GM19324 (cell line): ENCODE data around the gene FRMPD1.

Experiments
- ATAC-seq: cut with Tn5 transposase; IDR thresholded peaks from one replicate; pipeline ENCODE4 v1.9.1; 2021; ENCODE audit warnings: mild to moderate bottlenecking, moderate library complexity; ENCODE audit not compliant: unreplicated experiment, low FRiP score

The FRMPD1 gene

GRCh38 chr9:37632479-37632878, 18.3 kb upstream of the FRMPD1 start:
- ATAC-seq, result no peak

- no peak for ATAC-seq
Observed at GRCh38 chr9:37635808-37636207, 14.9 kb upstream of the FRMPD1 start.

GRCh38 chr9:37636511-37637448, 14.0 kb upstream of the FRMPD1 start:
- no peak for ATAC-seq

- no peak for ATAC-seq
Observed at GRCh38 chr9:37639109-37639762, 11.5 kb upstream of the FRMPD1 start.

GRCh38 chr9:37639841-37640240, 10.9 kb upstream of the FRMPD1 start:
- no peak for ATAC-seq

GRCh38 chr9:37640246-37640645, 10.5 kb upstream of the FRMPD1 start:
- no peak for ATAC-seq

GRCh38 chr9:37641331-37641730, 9.4 kb upstream of the FRMPD1 start:
- no peak for ATAC-seq

- no peak for ATAC-seq
Observed at GRCh38 chr9:37643214-37643613, 7.5 kb upstream of the FRMPD1 start.

- no peak for ATAC-seq
Observed at GRCh38 chr9:37645903-37646506, 4.7 kb upstream of the FRMPD1 start.

GRCh38 chr9:37650299-37650872, 368 bp upstream of the FRMPD1 start:
- ATAC-seq, result no peak

- no peak for ATAC-seq
Observed at GRCh38 chr9:37652261-37652660, 1.5 kb downstream of the FRMPD1 start.

GRCh38 chr9:37653385-37653784, 2.6 kb downstream of the FRMPD1 start:
- no peak for ATAC-seq

- ATAC-seq, result no peak
Observed at GRCh38 chr9:37656936-37657335, 6.2 kb downstream of the FRMPD1 start.

GRCh38 chr9:37660691-37661090, 9.9 kb downstream of the FRMPD1 start:
- ATAC-seq, result no peak

GRCh38 chr9:37663926-37664325, 13.2 kb downstream of the FRMPD1 start:
- ATAC-seq, result no peak

GRCh38 chr9:37667706-37668105, 17.0 kb downstream of the FRMPD1 start:
- no peak for ATAC-seq

GRCh38 chr9:37668116-37668601, 17.4 kb downstream of the FRMPD1 start:
- ATAC-seq, result no peak

- no peak for ATAC-seq
Observed at GRCh38 chr9:37669232-37669631, 18.5 kb downstream of the FRMPD1 start.

- no peak for ATAC-seq
Observed at GRCh38 chr9:37675661-37676060, 24.9 kb downstream of the FRMPD1 start.

- no peak for ATAC-seq
Observed at GRCh38 chr9:37676411-37676830, 25.7 kb downstream of the FRMPD1 start.

- no peak for ATAC-seq
Observed at GRCh38 chr9:37677435-37677834, 26.7 kb downstream of the FRMPD1 start.
